Medulla oblongata (tissue), 1 donor: Measurements from ENCODE around the gene LRCH2.
"Not testable (repeated sequence)": the region's sequence is repeated elsewhere in the genome, so short reads cannot be mapped to it uniquely, and the experiment has no call there.

Experiments used
- DNase-seq: peaks from one replicate; pipeline ENCODE4 v3.0.0-alpha.2; 2015; ENCODE audit errors: extremely low spot score

Gene LRCH2

DNA sequence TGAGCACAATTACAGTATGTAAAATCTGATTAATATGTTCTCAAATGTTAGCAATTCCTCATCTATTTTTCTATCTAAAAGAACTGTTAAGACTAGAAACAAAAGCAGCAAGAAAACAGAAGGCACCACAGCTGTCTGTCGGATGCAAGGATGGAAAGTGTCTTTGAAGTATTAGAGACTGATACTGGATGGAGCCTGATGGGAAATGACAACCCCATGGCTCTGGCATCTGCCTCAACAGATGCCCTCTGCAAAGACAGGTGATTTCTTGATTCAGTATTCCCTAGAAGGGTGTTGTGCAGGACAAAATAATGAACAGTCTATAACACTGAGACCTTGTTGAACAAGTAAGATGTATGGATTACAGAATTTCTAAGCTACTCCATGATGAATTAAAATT lies 19.7 kb downstream of the LRCH2 start:
- DNase-seq: no peak

DNA sequence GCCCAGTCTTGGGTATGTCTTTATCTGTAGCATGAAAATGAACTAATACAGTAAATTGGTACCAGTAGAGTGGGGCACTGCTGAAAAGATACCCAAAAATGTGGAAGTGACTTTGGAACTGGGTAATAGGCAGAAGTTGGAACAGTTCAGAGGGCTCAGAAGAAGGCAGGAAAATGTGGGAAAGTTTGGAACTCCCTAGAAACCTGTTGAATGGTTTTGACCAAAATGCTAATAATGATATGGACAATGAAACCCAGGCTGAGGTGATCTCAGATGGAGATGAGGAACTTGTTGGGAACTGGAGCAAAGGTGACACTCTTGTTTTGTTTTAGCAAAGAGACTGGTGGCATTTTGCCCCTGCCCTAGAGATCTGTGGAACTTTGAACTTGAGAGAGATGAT lies 24.3 kb downstream of the LRCH2 start:
- not testable (repeated sequence) for DNase-seq

DNA sequence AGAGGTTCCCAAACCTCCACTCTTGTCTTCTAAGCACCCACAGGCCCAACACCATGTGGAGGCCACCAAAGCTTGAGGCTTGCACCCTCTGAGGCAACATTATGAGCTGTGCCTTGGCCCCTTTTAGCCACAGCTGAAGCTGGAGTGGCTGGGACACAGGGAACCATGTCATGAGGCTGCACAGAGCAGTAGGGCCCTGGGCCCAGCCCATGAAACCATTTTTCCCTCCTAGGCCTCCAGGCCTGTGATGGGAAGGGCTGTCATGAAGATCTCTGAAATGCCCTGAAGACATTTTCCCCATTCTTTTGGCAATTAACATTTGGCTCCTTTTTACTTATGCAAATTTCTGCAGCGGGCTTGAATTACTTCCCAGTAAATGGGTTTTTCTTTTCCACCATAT lies 29.9 kb downstream of the LRCH2 start:
- no peak for DNase-seq

DNA sequence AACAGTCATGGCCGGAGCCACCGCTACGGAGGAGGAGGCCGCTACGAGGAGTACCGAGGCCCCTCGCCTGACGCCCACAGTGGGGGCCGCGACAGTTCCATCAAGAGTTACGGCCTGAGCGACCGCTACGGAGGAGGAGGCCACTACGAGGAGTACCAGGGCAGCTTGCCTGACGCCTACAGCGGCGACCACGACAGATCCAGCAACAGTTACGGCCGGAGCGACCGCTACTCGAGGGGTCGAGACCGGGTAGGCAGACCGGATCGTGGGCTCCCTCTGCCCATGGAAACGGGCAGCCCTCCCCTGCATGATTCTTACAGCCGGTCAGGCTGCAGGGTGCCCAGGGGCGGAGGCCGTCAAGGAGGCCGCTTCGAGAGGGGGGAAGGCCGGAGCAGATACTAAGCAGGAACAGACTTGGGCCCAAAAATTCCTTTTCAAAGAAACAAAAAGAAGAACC lies 41.6 kb downstream of the LRCH2 start:
- DNase-seq: no peak

DNA sequence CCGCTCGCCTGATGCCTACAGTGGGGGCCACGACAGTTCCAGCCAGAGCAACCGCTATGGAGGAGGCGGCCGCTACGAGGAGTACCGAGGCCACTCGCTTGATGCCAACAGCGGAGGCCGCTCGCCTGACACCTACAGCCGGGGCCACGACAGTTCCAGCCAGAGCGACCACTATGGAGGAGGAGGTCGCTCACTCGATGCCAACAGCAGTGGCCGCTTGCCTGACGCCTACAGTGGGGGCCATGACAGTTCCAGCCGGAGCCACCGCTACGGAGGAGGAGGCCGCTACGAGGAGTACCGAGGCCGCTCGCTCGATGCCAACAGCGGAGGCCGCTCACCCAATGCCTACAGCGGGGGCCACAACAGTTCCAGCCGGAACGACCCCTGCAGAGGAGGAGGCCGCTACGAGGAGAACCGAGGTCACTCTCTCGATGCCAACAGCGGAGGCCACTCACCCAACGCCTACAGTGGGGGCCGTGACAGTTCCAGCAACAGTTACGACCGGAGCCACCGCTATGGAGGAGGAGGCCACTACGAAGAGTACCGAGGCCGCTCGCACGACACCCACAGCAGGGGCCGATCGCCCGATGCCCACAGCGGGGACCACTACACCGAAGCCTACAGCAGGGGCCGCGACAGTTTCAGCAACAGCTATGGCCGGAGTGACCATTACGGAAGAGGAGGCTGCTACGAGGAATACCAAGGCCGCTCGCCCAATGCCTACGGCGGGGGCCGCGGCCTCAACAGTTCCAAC lies 42.2 kb downstream of the LRCH2 start:
- DNase-seq: no peak

DNA sequence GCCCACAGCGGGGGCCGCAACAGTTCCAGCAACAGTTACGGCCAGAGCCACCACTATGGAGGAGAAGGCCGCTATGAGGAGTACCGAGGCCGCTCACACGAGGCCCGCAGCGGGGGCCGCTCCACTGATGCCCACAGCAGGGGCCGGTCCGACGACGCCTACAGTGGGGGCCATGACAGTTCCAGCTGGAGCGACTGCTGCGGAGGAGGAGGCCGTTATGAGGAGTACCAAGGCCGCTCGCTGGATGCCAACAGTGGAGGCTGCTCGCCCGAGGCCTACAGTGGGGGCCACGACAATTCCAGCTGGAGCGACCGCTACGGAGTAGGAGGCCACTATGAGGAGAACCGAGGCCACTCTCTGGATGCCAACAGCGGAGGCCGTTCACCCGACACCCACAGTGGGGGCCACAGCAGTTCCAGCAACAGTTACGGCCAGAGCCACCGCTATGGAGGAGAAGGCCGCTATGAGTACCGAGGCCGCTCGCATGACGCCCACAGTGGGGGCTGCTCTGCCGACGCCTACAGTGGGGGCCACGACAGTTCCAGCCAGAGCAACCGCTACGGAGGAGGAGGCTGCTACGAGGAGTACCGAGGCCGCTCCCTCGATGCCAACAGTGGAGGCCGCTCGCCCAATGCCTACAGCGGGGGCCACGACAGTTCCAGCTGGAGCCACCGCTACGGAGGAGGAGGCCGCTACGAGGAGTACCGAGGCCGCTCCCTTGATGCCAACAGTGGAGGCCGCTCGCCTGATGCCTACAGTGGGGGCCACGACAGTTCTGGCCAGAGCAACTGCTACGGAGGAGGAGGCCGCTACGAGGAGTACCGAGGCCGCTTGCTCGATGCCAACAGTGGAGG lies 43.0 kb downstream of the LRCH2 start:
- no peak for DNase-seq

DNA sequence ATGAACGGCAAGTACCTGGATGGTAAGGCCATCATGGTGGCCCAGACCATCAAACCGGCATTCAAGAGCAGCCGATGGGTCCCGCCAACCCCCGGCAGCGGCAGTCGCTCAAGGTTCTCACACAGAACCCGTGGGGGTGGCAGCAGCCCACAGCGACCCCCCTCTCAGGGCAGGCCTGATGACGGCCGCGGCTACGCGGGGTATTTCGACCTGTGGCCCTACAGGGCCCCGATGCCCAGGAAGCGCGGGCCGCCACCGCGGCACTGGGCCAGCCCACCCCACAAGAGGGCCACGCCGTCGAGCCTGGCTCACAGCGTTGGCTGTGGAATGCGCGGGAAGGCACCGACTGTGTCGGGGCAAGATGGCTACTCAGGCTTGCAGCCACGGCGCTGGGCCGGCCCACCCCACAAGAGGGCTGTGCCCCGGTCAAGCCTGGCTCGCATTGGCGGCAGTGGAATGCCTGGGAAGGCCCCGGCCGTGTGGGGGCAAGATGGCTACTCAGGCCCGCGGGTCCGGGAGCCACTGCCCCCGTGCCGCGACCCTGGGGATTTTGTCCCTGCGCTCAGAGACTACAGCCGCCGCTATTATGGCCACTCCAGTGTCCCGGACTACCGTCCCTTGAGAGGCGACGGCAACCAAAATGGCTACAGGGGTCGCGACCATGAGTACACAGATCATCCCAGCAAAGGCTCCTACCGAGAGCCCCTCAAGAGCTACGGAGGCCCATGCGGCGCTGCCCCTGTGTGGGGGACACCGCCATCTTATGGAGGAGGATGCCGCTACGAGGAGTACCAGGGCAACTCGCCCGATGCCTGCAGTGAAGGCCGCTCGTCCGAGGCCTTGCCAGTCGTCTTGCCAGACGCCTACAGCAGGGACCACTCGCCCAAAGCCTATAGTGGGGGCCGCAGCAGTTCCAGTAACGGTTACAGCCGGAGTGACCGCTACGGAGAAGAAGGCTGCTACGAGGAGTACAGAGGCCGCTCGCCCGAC lies 44.0 kb downstream of the LRCH2 start:
- DNase-seq: no peak

DNA sequence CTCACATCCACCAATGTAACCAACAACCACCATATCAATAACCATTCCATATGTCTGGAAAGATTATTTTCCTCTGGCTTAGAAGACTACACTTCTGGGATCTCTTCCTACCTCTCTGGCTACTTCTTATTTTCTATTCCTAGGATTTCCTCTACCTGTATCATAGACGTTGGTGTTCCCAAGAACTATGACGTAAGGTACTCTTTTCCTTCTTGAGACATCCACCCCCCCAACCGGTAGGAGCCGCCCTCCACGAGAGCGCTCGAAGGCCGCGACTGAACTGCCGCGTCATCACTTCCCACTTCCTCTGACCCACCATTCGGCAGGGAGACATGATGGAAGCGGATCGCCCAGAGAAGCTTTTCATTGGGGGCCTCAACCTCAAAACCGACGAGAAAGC lies 44.8 kb downstream of the LRCH2 start, which contains the start of gene RBMXL3:
Gene RBMXL3, plus strand, starts transcription at position 301 of the 400 bp plus-strand sequence. Its CDS starts 32 bp downstream, at position 333.
- no peak for DNase-seq

DNA sequence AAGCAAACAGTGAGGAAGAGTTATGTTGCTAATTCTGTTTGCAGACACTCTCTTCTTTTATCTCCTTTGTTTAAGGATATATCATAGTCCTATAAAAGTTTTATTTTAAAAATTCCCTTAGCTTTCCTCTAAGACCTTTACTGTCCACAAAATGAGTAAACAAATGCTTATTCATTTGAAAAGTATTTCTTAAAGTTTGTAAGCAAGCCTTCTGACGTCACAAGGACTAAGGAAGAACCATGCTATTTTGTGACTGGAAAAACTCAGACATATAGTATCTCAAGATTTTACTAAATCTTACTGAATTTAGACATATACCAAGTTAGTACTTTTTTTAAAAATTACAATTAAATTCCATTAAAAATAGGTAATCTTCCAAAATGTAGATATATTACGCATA lies 49.9 kb downstream of the LRCH2 start:
- DNase-seq: no peak

DNA sequence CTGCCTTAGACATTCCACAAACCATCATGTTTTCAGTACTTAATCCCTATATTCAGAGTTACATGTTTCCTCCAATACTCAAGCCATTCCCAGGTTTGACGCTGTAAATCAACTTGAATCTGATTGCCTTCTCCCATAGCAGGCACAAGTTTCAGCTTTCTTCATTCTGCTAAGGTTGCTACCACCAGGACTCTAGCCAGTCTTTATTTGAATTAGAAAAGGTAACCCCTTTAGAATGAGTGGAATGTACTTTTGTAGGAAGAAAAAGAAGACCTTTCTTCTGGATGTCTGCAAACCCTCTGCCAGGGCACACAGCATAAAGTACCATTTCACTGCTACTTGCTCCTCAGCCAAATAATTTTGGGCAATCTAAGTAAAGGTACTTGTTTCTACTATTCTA lies 55.4 kb downstream of the LRCH2 start:
- no peak for DNase-seq

DNA sequence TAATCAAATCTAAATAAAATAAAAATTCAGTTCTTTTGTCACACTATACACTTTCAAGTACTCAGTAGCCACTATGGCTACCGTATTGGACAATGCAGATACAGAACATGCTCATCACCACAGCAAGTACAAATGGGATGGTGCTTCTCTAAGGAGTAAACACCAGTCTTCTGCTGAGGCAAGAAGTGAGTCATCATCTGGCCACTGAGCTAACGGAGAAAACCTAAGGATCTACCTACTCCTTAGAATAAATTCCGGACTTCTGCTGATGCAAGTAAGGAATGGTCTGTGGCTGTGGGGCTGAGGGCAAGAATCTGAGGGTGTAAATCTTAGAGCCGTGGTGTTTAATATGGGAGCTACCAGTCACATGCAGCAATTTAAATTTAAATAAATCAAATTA lies 56.0 kb downstream of the LRCH2 start:
- no peak for DNase-seq

DNA sequence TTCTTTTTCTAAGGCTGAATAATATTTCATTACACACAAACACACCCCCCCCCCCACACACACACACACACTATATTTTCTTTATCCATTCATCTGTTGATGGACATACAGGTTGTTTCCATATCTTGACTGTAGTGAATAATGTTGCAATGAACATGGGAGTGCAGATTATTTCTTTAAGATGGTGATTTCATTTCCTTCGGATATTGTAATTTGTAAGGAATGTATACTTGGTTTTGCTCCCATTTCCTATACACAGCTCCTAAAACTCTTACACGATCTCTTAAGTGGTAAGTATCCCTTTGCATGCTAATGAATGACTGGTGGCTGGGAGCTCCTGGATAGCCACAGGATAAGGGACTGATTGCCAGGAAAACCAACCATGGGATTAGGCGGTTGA lies 59.3 kb downstream of the LRCH2 start:
- DNase-seq: no peak

DNA sequence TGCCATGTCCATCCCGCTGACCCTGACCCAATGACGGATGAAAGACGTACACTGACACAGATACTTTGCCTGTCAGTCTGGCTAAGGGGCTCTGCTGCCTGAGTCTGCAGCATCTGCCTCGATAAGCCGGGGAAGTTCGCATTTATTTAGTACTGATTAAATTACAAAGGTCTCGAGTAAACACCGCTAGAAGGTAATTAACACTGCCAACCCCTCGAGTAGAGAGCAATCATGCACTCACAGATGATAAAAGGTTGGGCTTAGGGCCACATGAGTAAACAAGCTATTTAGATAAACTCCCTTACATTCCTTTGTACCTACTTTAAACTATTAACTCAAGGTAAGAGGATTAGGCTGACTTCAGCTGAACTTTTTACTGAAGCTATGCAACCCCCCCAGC lies 60.7 kb downstream of the LRCH2 start:
- DNase-seq: no peak

DNA sequence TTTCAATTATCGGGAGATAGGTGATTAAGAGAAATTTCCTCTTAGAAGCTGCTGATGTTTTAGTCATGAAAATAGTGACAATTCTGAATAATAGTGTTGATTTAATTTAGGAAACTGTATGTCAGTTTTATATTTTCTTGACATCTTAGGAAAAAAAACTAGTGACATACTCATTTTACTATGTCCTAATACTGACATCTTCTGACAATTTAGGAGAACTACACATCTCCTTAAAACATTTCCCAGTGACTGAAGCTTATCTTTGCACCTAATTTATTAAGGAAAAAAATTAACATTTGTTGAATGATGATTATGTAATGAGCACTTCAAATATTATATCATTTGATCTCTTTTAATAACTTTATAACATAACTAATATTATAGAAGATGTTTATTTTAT lies 86.7 kb downstream of the LRCH2 start:
- peak; percentile 2 for DNase-seq

DNA sequence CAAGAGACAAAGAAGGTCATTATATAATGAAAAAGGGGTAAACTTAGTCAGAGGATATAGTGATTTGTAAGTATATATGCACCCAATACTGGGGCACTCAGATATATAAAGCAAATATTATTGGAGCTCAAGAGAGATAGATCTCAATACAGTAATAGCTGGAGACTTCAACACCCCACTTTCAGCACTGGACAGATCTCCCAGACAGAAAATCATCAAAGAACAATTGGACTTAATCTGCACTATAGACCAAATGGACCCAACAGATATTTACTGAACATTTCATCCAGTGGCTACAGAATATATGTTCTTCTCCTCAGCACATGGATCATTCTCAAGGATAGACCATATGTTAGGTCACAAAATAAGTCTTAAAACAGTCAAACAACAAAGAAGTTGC lies 91.8 kb downstream of the LRCH2 start:
- no peak for DNase-seq

DNA sequence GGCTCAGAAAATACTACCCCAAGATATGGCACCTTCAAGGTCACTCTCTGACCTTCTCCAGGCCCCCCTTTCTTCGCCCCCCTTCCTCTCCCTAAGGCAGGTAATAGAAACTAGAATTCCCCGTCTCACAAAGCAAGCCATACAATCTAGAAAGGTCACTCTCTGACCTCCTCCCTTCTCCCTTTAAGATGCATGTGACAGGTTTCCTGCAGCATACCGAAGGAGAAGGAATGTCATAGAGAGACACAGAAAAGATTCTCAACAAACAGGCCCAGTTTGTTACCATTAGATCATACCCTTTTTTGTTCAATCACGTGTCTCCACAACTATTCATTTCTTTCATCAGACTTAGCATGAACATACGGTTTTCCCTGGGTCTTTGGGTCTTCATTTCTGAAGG lies 95.9 kb downstream of the LRCH2 start:
- DNase-seq: no peak

DNA sequence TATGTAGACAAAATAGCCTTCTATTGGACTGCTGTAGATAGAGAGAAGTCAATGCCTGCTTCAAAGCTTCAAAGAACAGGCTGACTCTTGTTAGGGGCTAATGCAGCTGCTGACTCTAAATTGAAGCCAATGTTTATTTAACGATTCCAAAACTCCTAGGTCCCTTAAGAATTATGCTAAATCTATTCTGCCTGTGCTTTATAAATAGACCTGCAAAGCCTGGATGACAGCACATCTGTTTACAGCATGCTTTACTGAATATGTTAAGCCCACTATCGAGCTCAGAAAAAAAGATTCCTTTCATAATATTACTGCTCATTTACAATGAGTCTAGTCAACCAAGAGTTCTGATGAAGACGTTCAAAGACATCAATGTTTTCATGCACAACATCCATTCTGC lies 99.5 kb downstream of the LRCH2 start:
- DNase-seq: peak; percentile 5

DNA sequence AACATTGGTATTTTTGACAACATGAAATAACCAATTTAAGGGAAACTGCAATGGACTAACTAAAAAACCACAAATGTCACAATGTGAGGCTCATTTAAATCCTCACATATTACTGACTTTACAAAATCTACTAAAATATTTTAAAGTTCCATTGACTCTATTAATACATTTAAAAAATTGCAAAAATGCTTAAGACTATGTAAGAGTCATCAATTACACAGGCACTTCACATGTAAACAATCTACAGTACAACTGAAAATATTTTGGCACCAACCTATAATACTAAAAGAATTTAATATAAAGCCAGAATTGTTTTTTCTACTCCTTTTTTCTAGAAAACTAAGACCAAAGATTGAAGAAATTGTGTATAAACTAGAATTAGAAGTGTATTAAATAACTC lies 121.5 kb downstream of the LRCH2 start:
- DNase-seq: no peak

DNA sequence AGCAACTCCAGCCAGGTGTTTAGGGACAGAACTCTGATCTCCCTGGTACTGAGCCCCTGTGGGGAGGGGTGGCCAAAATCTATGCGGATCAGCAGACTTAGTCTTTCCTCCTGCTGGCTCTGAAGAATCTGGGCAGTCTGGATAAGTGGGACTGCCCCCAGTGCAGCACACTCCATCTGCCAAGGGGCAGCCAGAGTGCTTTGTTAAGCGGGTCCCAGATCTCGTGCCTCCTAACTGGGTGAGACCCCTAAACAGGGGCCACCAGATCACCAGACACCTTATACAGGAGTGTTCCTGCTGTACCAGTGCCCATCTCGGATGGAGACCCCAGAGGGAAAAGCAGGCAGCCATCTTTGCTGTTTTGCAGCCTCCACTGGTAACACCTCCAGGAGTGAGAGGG lies 135.0 kb downstream of the LRCH2 start:
- no peak for DNase-seq

DNA sequence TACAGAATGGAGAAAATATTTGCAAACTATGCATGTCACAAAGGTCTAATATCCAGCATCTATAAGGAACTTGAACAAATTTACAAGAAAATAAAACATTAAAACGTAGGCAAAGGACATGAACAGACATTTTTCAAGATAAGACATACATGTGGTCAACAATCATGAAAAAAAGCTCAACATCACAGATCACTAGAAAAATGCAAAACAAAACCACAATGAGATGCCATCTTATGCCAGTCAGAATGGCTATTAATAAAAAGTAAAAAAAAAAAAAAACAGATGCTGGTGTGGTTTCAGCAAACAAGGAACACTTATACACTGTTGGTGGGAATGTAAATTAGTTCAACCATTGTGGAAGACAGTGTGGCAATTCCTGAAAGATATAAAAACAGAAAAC lies 140.7 kb downstream of the LRCH2 start:
- DNase-seq: no peak

DNA sequence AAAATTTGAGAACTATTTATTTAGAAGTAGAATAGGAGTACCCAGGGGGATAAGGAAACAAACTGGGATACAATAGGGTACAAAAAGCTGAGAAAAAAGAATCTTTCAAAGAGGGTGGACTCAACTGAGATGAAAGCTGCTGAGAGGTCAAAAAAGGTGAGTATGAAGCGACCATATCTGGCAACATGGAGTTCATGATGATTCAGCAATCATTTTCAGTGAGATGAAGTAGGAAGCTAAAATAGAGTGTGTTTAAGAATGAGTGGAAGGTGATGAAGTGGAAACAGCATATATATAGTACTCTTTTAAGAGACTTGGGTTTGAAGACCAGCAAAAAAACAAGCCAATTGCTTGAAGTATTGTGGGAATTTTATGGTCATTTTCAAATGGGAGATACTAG lies 144.5 kb downstream of the LRCH2 start:
- DNase-seq: no peak

DNA sequence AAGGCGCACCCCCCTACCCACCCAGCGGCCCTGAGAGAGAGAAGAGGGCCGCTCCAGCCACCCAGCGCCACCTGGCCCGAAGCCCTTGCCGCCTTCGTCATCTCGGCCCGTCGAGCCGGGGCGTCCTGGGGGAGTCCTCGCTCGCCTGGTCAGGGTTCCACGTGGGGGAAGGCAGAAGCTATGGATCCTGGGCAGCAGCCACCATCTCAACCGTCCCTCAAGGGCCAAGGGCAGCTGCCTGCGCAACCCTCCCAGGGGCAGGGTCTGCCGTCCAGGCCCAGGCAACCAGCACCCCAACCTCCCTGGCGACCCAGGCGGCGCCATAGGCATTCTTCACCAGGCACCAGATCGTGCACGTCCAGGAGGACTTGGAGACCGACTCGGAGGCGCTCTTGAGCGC lies 165.0 kb downstream of the LRCH2 start:
- no peak for DNase-seq
